Cerebellar nuclear complex (tissue), 1 donor: ENCODE results near the gene HIRA.
"Not testable (repeated sequence)": the region's sequence is repeated elsewhere in the genome, so short reads cannot be mapped to it uniquely, and the experiment has no call there.

Experiments
- DNase-seq, 2 experiments: peaks; one replicate each; lab custom pipeline; 2025; lab: John Stamatoyannopoulos, UW

Gene HIRA

GRCh38 chr22:19385221-19385906 lies 46.2 kb downstream of the HIRA start:
- DNase-seq: no peak

GRCh38 chr22:19383292-19383691 lies 48.2 kb downstream of the HIRA start:
- no peak for DNase-seq

DNA sequence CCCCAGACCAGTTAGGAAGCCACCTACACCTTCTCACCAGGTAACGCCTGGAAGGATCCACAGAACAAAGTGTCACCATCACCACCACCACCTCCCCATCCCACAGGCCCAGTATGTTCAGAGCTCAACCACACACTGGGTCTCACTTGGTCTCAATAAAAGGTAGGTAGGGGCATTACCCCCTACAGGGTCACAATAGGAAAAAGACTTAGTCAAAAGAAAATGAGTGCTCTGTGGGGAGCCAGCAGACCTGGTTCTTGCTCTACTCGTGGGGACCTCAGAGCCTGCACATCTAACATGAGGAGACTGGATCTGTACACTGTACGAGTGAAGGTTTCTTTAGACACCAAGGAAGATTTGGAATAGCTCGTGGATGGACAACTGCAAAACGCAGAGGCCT lies 49.3 kb downstream of the HIRA start:
- no peak for DNase-seq

DNA sequence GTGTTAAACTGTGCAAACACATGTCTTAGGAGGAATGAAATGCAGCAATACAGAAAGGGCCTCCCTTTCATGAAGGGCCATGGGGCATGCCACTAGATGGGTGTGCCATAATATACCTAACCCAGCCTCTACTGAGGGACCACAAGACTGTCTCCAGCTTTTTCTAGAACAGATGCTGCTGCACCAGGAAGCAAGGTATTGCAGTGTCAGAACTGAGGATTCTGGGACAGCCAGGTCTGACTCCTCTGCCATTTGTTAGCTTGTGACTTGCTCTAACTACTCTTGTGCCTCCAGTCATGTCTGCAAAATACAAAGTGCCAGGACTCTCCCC lies 53.2 kb downstream of the HIRA start:
- no peak for DNase-seq

DNA sequence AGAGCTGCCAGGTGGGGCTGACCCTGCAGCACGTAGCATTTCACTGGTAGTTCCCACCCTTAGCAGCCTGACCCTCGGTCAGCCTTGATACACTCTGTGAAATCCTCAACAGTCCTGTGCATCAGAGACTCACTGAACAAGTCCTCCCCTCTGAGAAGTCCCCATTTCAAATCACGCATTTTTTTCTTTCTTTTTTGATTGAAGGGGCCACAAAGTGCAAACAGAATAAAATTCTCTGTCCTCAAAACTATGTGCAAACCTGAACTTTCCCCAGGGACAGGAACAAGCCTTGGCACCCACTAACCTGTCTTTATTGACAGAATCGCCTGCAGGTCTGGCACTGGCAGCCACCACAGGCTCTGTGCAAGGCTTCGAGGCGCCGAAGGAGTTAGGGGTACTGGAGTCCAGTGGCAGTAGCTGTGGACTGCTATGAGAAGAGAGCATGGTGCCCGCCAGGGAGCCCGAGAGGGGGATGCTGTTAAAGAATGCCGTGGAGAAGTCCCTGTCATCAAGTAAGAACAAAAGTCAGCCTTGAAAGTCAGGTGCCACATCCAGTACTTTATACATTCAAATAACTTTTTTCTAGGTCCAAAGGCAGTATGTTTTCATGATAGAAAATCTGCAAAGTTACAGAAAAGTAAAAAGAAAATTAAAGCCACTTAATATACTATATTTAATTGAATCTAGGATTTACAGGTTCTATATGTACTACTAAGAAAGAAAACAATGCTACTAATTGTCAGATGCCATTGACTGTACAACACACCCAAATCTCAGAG lies 53.8 kb downstream of the HIRA start:
- DNase-seq: no peak

DNA sequence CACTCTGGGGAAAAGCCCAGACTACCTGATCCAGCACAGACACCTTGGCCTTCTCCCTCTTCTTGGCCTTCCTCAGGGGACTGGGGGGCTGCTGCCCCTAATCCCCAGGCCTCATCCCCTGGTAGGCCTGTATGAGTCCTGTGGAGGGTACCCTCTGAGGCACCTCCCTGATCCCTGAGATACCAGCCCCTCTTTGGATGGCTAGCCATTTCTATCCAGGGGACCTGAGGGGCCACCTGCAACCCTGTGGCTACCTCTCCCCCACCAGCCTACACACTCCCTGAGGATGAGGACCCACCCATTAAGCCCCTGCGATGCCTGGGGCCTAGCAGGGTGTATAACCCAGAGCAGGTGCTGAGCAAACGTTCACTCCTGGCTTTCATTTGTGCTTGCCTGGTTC lies 54.6 kb downstream of the HIRA start:
- no peak for DNase-seq

DNA sequence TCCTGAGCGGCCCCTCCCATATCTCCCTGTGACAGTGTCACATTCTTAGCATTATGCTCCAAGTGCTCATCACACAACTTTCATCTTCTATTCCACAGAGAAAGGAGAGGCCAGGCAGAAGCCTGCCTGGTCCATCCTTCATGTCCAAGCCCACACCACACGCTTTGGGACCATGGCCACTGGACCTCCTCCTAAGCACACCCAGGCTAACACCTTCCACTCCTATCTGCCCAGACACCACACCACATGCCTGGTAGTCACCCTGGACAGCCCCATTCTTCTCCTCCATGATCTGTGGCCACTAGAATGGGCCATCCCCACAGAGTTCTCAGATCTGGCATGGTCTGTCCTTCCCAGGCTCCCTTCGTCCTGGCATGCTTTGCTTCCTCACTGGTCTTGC lies 55.3 kb downstream of the HIRA start:
- DNase-seq: no peak

- no peak for DNase-seq
Measured at GRCh38 chr22:19375435-19375834, 56.1 kb downstream of the HIRA start.

DNA sequence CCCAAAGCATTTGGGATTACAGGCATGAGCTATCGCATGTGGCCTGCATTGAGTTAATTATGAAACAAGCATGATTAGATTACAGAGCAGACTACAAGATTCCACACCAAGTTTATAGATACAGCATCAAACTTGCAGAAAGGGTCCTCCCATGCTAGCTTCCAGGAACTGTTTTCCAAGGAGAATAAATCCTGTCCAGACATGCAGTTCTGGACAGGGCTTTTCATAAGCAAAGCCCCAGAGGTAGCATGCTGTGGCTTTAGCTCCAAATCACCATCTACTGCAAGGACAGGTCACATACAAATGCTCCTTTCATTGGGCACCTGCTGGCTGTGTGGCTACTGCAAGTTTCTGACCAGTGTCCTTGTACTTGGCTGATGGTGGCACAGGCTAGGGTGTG lies 57.1 kb downstream of the HIRA start:
- no peak for DNase-seq

DNA sequence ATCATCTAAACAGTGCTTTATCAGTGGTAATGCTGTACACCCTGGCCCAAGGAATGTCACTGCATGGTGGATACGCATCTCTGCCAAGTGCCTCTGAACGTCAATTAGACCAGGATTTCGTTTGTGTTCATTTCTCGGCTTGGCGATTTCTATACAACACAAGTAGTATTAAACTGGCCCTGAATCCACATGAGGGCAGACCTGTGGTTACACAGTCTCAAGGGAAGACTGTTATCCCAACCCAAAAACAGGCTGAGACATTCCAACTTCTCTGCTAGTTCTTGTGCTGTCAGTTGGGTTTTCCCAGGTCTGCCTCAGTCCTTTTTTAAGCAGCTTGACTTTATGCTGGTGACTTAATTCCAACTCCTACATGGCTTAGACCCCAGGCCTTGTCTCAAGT lies 58.1 kb downstream of the HIRA start:
- no peak for DNase-seq

DNA sequence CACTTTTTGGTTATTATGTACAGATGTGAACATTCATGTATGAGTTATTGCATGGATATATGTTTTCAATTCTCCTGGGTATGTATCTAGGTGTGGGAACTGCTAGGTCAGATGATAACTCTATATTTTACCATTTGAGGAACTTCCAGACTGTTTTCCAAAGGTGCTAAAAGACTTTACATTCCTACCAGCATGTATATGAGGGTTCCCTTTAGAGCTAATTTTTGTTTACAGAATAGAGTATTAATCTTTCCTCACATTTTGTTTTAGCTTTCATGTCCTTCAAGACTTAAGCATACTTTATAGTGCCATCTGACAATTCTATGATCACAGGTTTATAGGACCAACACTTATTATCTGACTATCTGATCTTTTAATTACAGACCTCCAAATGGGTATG lies 59.6 kb downstream of the HIRA start:
- DNase-seq: no peak

DNA sequence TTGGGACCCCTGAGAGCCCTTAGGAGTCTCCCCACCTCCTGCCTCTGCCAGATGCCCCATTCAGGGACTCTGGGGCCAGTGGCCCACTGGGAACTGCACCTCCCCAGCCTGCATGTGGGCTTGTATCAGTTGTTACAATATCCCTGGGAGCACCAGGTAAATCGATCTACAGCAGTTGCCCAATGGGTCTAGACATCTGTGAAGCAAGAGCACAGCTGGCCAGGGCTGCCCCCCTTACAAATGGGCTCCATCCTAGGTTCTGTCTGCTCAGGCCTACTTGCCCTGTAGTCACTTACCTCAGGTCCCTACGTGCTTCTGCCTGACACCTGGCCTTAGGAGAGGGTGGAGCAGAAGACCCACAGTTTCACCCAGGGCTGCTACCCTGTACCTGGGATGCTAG lies 62.7 kb downstream of the HIRA start:
- DNase-seq: no peak

GRCh38 chr22:19367763-19368367 lies 63.7 kb downstream of the HIRA start:
- DNase-seq: no peak

- DNase-seq: not testable (repeated sequence)
Measured at GRCh38 chr22:19363541-19363940, 68.0 kb downstream of the HIRA start.

GRCh38 chr22:19361501-19362103 lies 69.9 kb downstream of the HIRA start:
- DNase-seq: no peak

DNA sequence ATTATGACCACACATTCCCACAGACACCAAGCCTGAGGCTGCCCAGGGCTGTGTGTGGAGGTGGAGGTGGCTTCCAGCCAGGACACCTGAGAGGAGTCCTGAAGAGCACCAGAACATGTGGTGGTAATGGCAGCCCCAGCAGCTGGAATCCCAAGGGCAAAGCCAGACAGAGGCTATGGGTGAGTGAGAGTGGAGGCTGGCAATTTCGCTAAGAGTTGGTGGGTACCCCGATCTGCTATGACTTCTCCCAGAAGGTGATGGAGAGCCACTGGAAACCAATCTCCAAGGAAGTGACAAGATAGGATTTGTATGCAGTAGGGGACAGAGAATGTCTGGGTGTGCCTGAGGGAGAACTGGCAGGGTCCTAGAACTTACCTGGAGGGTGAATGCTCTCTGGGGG lies 70.7 kb downstream of the HIRA start:
- no peak for DNase-seq

DNA sequence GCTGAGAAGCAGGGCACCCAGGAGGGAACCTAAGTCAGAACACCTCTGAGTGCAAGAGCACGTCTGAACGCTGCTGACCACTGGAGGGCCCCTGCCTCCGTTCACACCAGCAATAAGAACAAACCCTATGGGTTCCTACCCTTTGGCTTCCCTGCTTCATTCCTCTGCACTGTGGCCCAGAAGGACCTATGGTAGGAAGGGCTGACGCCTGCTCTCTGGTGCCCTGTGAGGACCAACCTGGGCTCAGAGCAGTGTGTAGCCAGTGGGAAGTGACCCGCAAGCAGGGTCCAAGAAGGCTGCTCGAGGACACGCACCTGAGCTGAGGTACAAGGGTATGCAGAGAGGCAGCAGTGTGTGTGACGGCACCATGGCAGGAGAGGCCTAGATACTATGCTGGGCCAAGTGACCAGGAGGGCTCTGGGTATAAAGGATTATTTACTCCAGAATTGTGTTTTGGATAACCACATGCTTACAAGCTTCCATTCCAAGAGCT lies 71.2 kb downstream of the HIRA start:
- DNase-seq: no peak

DNA sequence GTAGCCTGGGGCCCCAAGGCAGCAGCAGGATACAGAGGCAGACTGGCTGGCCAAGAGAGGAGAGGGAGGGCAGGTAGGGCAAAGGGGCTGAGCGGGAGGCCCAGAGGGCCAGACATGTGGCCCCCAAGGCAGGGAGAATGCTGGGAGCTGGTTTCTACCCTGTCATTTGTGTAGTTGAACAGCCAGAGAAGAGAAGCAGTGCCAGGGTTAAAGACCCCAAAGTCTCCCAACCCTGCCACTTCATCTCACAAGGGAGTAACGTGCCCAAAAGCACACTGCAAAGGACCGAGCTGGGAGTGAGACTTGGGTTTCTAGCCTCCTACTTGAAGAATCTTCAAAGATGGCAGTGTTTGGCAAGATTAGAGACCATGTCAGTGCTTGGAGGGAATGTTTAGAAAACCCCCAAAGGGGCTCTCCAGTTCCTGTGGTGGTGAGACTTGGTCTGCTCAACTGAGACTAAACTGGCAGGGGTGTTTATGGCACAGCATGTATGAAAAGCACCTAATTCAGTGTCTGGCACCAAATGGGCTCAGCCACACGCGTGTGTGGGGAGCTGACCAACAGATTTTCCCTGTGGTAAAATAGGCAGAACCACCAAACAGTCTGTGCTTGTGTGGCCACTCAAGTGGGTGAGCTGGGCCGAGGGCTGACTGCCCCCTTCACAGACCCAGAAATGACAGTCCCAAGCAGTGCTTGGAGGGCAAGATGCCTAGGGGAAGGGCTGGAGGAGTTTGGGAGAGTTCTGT lies 71.8 kb downstream of the HIRA start:
- DNase-seq: no peak

- no peak for DNase-seq
Measured at GRCh38 chr22:19358703-19359553, 72.6 kb downstream of the HIRA start.

DNA sequence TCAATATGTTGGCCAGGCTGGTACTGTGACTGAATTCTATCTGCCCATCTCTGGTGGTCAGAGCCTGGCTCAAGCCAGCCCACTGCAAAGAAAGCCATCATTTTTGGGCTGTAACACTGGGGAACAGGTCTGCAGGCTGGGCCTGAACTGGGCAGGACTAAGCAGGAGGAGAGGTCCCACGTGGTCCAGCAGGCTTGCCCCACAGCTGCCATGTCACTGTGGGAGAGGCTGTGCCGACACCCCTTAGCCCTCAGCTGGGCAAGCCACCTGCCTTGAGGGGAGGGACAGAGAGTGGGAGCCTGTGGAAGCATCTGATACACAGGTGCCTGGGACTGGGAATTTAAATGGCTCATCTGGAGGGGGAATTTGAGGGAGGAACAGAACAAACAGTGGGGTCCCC lies 73.3 kb downstream of the HIRA start:
- no peak for DNase-seq
